Omental fat pad (tissue), 4 donors: ENCODE data around the gene METTL15. TPM values are rescaled to one million over a fixed set of nuclear protein-coding genes. Genes with fewer than 3 reads are reported as not detected.
"Not testable (repeated sequence)": the region's sequence is repeated elsewhere in the genome, so short reads cannot be mapped to it uniquely, and the experiment has no call there.

Experiments used
- ATAC-seq: fragments of 150-250 bp; one replicate; pipeline ENCODE4 v1.9.1; 2016; ENCODE audit warnings: mild to moderate bottlenecking, moderate library complexity; ENCODE audit not compliant: low FRiP score
- DNase-seq: peaks from one replicate; pipeline ENCODE4 v3.0.0-alpha.2; 2019; ENCODE audit warnings: low spot score
- CTCF ChIP-seq, 3 donors: fragments of 450-650 bp; IDR thresholded peaks; one replicate each; pipeline ENCODE4 v1.5.1; 2016 to 2017; ENCODE audit warnings: antibody characterized with exemption in 3 of 3, mild to moderate bottlenecking in 3 of 3, moderate library complexity in 2 of 3
- total RNA-seq, 4 donors: library from RNA; depleted of rRNA; stranded (reverse); fragments of >200 nt; gene quantifications; one replicate each; pipeline ENCODE4 v1.1.0, GENCODE V29; 2016

METTL15 gene
- total RNA-seq, 4 donors from 2014 or later = 4.9 to 11.8 (median 9.4) TPM

- DNase-seq (no peak), ATAC-seq (no peak)
- no peak for TF ChIP-seq CTCF (IDR thresholded peaks at IDR 0.05)
These were observed 136.9 kb downstream of the METTL15 start for GRCh38 chr11:28245131-28245530.

- ATAC-seq = no peak
- no peak for TF ChIP-seq CTCF (IDR thresholded peaks at IDR 0.05)
- DNase-seq = no peak
These were observed 142.0 kb downstream of the METTL15 start for GRCh38 chr11:28250192-28250591.

- TF ChIP-seq CTCF (IDR thresholded peaks at IDR 0.05) = no peak
- DNase-seq = no peak
- ATAC-seq = no peak
These were observed 143.1 kb downstream of the METTL15 start for GRCh38 chr11:28251257-28251656.

- ATAC-seq (no peak), DNase-seq (no peak)
- no peak for TF ChIP-seq CTCF (IDR thresholded peaks at IDR 0.05)
These were observed 149.6 kb downstream of the METTL15 start for GRCh38 chr11:28257761-28258160.

GRCh38 chr11:28259177-28259843 is 151.1 kb downstream of the METTL15 start:
- ATAC-seq = no peak

GRCh38 chr11:28268925-28269324 is 160.7 kb downstream of the METTL15 start:
- TF ChIP-seq CTCF (IDR thresholded peaks at IDR 0.05) = no peak
- no peak for ATAC-seq

More at GRCh38 chr11:28259177-28259843, 151.1 kb downstream of the METTL15 start:
- DNase-seq = no peak
- no peak for TF ChIP-seq CTCF (IDR thresholded peaks at IDR 0.05)

GRCh38 chr11:28269586-28269985 is 161.4 kb downstream of the METTL15 start:
- no peak for TF ChIP-seq CTCF (IDR thresholded peaks at IDR 0.05)
- no peak for DNase-seq
- ATAC-seq = no peak

More at GRCh38 chr11:28268925-28269324, 160.7 kb downstream of the METTL15 start:
- no peak for DNase-seq

- not testable (repeated sequence) for ATAC-seq
These were observed 164.1 kb downstream of the METTL15 start for GRCh38 chr11:28272247-28272646.

More at GRCh38 chr11:28272247-28272646, 164.1 kb downstream of the METTL15 start:
- not testable (repeated sequence) for DNase-seq
